GM04503 (cell line): ENCODE results near the gene HSD17B3.
"Not testable (repeated sequence)": the region's sequence is repeated elsewhere in the genome, so short reads cannot be mapped to it uniquely, and the experiment has no call there.

Source experiments
- DNase-seq: peaks from one replicate; pipeline ENCODE4 v3.0.0-alpha.2; 2012; ENCODE audit warnings: low read depth

Gene HSD17B3

DNA sequence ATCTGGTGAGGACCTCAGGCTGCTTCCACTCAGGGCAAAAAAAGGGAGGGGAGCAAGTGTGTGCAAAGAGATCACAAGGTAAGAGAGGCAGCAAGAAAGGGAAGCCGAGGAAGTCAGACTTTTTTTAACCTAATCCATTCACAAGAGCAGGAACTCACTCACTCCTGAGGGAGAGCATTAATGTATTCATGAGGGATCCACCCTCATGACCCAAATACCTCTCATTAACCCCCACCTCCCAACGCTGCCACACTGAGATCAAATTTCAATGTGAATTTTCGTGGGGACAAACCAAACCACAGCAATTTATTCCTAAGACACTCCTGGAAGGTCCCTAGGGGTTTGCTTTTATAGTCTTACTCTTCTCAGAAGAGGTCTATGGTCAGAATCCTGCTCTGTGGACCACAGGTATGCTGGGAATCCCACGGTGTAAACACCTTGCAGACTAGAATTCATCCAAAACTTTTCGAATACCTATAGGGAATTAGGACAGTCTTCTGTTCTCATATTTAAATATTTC lies 108.7 kb downstream of the HSD17B3 start:
- DNase-seq: no peak

DNA sequence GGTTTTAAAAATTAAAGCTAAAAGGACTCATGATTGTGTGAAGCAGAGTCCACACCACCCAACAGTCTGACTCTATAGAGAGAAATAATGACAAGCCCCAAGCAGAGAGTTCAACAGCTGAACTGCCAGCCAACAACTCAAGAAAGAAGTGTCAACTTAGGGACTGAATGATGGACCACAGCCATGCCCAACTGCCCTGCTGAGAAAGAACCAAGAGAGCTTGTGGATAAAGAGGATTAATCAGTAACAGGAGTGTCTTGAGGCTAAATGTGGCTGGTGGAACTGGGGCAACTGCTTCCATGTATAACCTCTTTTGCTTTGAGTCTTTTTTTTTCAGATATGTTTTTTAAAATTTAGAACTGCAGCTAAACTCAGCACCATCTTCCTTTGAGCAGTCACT lies 109.3 kb downstream of the HSD17B3 start:
- DNase-seq: no peak

DNA sequence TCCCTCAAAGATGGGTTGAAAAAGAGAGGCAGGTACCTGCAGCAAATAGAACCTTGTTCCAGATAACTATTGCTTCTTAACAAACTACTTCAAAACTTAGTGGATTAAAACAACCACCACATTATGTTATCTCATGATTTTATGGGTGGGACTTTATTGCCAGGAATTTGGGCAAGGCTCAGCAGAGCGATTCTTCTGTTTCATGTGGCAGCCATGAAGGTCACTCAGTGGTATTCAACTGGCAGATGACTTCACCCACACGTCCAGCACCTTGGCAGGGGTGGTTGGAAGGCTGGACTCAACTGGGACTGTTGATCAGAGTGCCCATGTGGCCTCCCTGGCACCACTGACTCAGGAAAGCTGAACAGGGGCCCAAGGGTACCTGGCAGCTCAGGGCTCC lies 112.0 kb downstream of the HSD17B3 start:
- no peak for DNase-seq

DNA sequence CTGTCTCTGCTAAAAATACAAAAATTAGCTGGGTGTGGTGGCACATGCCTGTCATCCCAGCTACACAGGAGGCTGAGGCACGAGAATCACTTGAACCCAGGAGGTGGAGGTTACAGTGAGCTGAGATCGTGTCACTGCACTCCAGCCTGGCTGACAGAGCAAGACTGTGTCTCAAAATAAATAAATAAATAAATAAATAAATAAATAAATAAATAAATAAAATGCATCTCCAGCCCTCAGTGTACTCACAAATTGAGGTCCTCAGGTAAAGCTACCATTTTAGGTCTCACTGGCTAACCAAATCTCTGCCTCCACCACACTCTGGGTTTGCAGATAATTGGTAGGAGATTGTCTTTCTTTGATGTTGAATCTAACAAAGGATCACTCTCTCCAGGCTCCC lies 112.4 kb downstream of the HSD17B3 start:
- not testable (repeated sequence) for DNase-seq

DNA sequence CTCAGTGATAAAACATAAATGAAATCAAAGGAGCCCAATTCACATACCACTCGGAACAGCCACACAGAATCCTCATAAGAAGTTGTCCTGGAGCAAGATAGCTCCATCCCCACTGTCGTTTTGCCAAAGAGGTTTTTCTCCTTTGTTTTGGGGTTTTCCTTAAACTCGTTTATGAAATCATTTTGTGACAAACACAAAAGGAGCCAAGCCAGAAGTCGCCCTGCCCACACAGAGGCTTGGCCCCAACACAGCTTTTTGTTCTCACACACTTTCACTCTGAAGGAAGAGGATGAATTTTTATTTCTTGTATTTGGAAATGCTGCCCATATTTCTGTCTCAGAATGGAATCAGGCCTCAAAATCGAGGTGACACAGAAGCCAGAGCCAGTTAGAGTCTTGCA lies 113.4 kb downstream of the HSD17B3 start:
- DNase-seq: no peak

DNA sequence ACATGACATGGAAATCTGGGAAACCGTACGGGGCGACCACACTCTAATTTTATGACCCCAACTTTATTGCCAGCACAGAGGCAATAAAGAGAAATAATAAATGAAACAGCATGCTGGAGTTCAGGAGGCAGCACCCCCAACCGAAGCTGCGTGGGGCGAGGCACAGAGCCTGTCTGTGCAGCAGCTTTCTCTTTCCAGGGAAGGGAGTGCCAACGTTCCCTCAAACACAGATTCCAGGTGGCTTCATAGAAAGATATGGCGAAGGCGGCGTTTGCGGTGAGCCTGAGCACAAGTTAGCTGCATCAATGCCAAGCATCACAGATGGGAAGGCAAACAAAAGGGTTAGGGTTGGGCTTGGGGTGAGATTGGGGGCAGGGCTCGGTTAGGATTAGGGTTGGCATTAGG lies 114.8 kb downstream of the HSD17B3 start:
- no peak for DNase-seq

DNA sequence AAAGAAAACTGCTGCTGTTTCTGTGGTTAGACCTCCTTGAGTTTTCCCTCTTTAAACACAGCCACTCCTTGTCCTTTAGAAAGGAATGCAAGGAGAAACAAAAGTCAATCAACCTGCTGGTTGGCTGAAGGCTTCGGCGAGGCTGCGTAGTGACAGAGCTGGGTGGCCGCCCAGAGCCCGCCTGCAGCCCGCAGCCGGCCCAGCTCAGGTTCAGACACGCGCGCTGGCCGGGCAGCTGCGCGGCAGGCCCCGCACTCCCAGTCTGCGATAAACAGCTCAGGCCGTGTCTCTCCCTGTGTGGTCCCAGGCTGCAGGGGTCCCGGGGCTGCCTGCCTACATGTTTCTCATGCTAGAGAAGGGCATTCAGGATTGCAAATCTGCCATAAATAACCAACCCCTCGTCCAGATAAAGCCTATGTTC lies 115.4 kb downstream of the HSD17B3 start:
- DNase-seq: no peak

DNA sequence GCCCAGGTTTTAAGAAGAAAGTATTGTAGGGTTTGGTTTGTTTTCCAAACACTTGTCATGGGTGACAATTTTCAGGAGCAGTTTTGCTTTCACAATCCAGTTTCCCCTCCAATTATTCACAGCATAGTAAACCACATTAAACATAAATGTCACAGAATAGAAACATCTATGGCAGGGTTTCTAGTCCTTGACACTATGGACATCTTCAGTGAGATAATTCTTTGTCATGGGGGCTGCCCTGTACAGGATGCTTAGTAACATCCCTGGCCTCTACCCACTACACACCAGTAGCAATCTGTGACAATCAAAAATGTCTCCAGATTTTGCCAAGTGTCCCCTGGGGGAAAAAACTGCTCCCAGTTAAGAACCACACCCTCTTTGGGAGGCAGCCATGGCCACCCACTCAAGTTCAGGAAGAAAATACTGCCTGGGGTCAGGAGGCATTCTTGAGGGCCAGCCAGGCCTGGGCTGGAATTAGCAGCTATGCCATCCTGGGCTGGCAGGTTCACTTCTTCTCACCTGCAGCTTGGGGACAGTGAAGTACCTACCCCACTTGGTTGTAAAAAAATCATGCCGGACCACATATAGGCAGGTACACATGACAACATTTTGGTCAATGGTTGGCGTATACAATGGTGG lies 116.3 kb downstream of the HSD17B3 start:
- no peak for DNase-seq
